ENCODE results near the gene RNU6-9.
"Not testable (repeated sequence)": the region's sequence is repeated elsewhere in the genome, so short reads cannot be mapped to it uniquely, and the experiment has no call there.

RNU6-9 gene

DNA sequence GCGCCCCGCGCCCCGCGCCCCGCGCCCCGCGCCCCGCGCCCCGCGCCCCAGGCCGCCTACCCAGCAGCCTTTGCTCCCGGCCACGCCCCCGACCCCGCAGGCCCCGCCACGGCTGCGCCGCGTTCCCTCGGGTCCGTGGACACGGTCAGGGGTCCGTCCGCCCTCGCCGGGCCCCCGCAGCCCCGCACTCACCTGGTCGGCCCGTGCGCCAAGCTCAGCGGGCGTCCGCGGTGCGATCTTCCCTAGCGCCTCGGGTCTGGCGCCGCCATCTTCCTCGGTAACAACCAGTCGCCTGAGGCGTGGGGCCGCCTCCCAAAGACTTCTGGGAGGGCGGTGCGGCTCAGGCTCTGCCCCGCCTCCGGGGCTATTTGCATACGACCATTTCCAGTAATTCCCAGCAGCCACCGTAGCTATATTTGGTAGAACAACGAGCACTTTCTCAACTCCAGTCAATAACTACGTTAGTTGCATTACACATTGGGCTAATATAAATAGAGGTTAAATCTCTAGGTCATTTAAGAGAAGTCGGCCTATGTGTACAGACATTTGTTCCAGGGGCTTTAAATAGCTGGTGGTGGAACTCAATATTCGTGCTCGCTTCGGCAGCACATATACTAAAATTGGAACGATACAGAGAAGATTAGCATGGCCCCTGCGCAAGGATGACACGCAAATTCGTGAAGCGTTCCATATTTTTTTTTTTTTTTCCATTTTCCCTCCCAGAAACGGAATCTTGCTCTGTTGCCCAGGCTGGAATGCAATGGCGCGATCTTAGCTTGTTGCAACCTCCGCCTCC, at the start of gene RNU6-9, which contains the start of gene MED16:
Gene RNU6-9, plus strand, starts transcription at position 591 of the 796 bp plus-strand sequence.
Gene MED16, minus strand, starts transcription at position 294 of the 796 bp plus-strand sequence. CDS start 2,056 bp downstream, outside the sequence.
- DNase-seq = peak; percentile 90

- DNase-seq = no peak
These were observed 49.3 kb upstream of the RNU6-9 start for GRCh38 chr19:843836-844545.

GRCh38 chr19:844546-844971, 48.7 kb upstream of the RNU6-9 start:
- no peak for DNase-seq

- no peak for DNase-seq
These were observed 47.4 kb upstream of the RNU6-9 start for GRCh38 chr19:845707-846521.

DNA sequence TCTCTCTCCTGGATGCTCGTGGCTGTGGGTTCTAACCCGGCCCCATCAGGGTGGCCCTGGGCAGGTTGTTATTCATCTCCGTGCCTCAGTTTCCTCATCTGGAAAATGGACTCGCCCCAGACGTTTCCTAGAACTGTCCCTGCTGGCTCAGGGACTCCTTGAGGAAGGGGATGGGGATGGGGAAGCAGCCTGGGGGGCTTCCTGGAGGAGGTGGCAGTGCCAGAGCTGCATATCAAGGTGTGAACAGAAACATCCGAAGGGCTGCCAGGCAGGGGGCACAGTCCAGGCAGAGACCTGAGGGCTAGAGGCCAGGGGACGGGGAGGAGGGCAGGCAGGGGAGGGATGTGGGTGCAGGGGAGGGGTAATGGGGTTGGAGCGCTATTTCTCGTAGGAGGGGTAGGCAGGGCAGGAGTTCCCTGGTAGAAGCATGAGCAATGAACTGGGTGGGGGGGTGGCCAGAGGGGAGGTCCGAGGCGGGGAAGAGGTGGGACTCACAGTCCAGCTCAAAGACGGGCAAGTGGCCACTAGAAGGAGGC, 44.8 kb upstream of the RNU6-9 start:
- DNase-seq = no peak

- not testable (repeated sequence) for DNase-seq
These were observed 44.1 kb upstream of the RNU6-9 start for GRCh38 chr19:849195-849594.

GRCh38 chr19:850221-850978, 42.9 kb upstream of the RNU6-9 start:
- no peak for DNase-seq

- no peak for DNase-seq
These were observed 42.3 kb upstream of the RNU6-9 start for GRCh38 chr19:850979-851335.

DNA sequence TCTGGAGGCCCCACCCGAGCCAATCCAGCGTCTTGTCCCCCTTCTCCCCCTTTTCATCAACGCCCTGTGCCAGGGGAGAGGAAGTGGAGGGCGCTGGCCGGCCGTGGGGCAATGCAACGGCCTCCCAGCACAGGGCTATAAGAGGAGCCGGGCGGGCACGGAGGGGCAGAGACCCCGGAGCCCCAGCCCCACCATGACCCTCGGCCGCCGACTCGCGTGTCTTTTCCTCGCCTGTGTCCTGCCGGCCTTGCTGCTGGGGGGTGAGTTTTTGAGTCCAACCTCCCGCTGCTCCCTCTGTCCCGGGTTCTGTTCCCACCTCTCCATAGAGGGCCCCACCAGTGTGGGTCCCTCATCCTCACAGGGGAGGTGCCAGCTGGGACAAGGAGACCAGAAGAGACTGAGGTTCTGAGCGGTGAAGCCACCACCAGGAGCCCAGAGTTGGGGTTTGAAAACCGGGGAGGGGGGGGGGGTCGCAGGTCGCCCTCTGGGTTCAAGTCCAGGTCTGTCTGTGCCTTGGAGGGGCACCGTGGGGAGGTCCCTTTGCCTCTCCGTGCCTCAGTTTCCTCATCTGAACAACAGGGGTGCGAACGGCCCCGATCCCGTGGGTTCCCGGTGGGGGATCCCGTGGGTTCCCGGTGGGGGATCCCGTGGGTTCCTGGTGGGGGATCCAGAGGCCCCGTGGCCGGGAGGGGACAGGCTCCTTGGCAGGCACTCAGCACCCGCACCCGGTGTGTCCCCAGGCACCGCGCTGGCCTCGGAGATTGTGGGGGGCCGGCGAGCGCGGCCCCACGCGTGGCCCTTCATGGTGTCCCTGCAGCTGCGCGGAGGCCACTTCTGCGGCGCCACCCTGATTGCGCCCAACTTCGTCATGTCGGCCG, 40.9 kb upstream of the RNU6-9 start, which contains the start of gene ELANE:
Gene ELANE, plus strand, starts transcription at position 168 of the 878 bp plus-strand sequence. Its CDS starts 26 bp downstream, at position 194.
- no peak for DNase-seq

DNA sequence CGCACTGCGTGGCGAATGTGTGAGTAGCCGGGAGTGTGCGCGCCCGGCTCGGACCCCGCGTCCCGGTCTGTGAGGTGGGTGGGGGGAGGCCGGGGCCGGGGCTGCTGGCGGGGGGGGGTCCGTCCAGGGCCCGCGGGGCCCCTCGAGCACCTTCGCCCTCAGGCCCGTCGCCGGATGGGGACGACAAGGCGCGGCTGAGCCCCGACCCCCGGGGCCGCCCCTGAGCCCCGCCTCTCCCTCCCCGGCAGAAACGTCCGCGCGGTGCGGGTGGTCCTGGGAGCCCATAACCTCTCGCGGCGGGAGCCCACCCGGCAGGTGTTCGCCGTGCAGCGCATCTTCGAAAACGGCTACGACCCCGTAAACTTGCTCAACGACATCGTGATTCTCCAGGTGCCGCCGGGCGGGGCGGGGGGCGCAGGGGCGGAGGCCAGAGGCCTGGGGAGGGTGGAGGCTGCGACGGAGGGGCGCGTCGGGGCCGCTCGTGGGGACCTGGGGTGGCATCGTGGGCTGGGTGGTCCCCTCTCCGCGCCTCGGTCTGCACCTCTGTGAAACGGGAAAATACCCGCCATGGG, 40.2 kb upstream of the RNU6-9 start:
- DNase-seq = no peak

- not testable (repeated sequence) for DNase-seq
These were observed 39.6 kb upstream of the RNU6-9 start for GRCh38 chr19:853614-854220.

DNA sequence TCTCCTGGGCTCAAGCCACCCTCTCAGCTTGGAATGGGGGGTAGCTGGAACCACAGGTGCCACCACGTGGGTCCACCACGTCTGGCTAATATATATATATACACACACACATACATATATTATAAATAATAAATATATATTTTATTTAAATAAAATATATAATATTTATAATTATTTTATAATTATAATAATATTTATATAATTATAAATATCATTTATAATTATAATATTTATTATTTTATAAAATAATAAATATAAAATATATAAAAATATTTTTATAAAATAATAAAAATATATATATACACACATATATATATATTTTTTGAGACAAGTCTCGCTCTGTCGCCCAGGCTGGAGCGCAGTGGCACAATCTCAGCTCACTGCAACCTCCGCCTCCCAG, 38.7 kb upstream of the RNU6-9 start:
- DNase-seq = no peak

DNA sequence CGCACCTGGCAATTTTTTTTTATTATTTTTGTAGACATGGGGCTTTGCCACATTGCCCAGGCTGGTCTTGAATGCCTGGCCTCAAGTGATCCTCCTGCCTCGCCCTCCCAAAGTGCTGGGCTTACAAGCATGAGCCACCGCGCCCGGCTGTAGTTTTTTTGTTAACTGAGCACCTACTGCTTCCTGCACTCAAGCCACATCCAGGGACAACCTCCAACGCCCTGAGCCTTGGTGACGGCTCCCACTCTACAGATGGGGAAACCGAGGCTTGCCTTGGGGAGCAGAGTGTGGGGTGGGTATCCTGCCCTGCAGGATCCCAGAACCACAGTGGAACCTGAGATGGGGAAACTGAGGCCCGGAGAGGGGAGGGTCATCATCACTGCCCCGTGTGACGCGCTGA, 38.1 kb upstream of the RNU6-9 start:
- no peak for DNase-seq

- no peak for DNase-seq
These were observed 37.6 kb upstream of the RNU6-9 start for GRCh38 chr19:855566-856120.

- DNase-seq = no peak
These were observed 35.0 kb upstream of the RNU6-9 start for GRCh38 chr19:858284-858683.

- DNase-seq = no peak
These were observed 34.1 kb upstream of the RNU6-9 start, which contains the start of gene CFD for GRCh38 chr19:858868-859843. Gene CFD, plus strand, starts transcription at chr19:859664. Its CDS starts 26 bp downstream, at chr19:859690.

- DNase-seq = no peak
These were observed 32.0 kb upstream of the RNU6-9 start for GRCh38 chr19:861141-861755.

Data from activated T-cell treated with anti-CD3 and anti-CD28 coated beads, Interleukin-2, amount 50 U/mL, for 1 hour (primary cell).